Measurements from ENCODE around the gene SMURF1.

The SMURF1 gene

DNA sequence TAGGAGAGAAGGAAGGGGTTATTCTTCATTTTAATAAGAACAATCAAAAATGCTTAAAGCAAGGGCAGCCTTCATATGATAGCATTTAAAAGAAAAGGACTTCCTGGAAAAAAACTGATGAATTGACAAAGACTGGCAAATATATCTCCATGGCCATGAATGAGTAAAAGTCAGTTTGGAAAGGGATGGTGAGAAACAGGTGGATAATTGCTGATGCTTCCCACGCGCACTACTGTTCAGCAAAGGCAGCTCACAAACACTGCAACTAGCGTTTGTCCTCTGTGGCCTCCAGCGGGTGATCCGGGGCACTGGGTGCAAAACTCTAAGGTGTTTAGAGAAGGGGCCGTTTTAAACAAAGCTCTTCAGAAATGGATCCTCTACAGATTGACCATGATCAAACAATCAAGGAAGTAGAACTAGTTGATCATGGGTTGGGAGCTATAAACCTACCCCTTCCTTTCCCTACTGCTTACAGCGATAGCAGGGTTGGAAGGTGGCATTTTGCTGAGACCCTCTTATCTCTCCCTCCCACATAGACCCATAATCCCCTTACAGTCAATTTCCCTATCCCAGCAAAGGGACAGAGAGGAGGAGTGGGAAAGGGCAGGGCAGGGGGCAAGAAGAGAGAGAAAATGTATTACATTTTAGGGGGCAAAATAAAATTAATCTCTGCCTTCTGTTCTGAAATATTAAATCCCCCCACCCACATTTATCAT, 53.8 kb downstream of the SMURF1 start:
- H3K4me3 ChIP-seq (ENCODE audit: low read depth, low read length): no peak overlapping the region
- TF ChIP-seq, protein P1, sequence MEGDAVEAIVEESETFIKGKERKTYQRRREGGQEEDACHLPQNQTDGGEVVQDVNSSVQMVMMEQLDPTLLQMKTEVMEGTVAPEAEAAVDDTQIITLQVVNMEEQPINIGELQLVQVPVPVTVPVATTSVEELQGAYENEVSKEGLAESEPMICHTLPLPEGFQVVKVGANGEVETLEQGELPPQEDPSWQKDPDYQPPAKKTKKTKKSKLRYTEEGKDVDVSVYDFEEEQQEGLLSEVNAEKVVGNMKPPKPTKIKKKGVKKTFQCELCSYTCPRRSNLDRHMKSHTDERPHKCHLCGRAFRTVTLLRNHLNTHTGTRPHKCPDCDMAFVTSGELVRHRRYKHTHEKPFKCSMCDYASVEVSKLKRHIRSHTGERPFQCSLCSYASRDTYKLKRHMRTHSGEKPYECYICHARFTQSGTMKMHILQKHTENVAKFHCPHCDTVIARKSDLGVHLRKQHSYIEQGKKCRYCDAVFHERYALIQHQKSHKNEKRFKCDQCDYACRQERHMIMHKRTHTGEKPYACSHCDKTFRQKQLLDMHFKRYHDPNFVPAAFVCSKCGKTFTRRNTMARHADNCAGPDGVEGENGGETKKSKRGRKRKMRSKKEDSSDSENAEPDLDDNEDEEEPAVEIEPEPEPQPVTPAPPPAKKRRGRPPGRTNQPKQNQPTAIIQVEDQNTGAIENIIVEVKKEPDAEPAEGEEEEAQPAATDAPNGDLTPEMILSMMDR (IDR thresholded peaks at IDR 0.05; ENCODE audit: low read depth, low read length): no peak

DNA sequence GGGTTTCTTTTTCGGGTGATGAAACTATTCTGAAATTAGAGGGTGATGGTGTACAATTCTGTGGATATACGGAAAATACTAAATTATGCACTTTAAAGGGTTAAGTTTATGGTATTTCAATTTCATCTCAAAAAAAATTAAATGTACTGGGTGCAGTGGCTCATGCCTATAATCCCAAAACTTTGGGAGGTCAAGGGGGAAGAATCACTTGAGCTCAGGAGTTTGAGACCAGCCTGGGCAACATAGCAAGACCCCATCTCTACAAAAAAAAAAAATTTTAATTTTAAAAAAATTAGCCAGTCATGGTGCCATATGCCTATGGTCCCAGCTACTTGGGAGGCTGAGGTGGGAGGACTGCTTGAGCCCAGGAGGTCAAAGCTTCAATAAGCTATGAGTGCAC, 57.0 kb downstream of the SMURF1 start:
- no peak overlapping the region for H3K4me3 ChIP-seq (ENCODE audit: low read depth, low read length)
- TF ChIP-seq, protein P1 (IDR thresholded peaks at IDR 0.05; ENCODE audit: low read depth, low read length): no peak

DNA sequence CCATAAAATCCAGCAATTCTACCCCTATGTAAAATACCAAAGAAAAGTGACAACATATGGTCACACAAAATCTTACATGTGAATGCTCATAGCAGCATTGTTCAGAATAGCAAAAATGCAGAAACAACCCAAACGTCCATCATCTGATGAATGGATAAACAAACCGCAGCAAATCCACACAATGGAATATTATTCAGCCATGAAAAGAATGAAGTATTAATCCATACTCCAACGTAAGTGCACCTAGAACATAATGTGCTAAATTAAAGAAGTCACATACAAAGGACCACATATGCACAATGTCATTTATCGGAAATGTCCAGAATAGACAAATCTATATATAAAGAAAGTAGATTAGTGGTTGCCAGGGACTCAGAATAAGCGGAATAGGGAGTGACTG, 57.4 kb downstream of the SMURF1 start:
- H3K4me3 ChIP-seq (ENCODE audit: low read depth, low read length): no peak overlapping the region
- TF ChIP-seq, protein P1 (IDR thresholded peaks at IDR 0.05; ENCODE audit: low read depth, low read length): no peak

DNA sequence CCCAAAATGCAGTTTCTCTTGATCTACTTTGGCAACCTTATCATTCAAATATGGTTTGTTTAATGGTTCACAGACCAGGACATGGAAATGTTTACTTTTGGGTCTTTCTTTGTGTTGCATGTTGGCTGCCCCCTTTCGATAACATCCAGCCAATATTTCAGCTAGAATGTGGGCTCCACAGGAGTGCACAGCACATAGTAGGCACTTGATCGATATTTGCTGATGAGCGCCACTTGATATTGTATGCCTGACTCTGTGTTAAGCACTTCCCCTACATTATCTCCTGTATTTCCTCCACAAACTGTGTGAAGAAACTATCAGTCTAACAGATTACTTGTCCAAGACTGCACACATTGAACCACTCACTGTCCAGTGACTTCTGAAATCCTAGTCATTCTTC, 60.2 kb downstream of the SMURF1 start:
- H3K4me3 ChIP-seq (ENCODE audit: low read depth, low read length): no peak overlapping the region
- TF ChIP-seq, protein P1 (IDR thresholded peaks at IDR 0.05; ENCODE audit: low read depth, low read length): no peak

DNA sequence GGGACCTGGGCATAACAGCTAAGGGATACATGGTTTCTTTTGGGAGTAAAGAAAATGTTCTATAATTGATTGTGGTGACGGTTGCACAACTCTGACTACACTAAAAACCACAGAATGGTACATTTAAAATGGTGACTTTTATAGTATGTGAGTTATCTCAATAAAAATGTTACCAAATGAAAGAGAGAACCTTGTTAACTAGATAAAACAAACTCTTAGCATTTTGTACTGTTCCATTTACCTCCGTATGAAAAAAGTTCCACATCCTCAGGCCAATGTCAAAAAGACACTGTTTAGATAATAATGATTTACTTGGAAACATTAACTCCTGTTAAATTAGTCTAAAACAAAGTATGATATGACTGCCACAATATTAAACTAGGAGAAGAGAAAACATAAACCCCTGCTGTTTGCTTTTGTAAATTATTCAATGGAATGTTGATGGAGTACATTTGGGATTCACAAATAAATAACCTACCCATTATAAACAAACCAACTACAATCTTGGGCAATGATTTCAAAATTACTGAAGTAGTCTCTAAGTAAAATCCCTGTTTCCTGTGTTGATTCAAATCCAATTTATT, 60.7 kb downstream of the SMURF1 start:
- H3K4me3 ChIP-seq (ENCODE audit: low read depth, low read length): no peak overlapping the region

DNA sequence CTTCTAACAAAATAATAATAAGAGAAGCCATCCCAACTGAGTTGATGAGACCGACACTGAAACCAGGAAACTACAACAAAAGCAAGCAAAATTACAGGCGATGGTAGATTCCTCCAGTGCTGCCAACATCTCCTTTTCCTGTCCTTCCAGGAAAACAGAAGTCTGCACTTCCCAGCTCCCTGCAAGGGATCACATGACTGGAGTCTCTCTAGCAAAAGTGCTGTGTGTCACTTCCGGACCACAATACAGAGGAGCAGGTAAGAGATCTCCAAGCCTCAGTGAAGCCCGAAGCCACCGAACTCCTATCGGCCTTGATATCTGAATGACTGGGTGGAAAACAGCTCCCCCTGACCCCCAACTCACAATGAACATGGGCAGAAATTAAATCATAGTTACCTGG, 63.2 kb downstream of the SMURF1 start:
- no peak overlapping the region for H3K4me3 ChIP-seq (ENCODE audit: low read depth, low read length)

More for the DNA sequence above, 60.7 kb downstream of the SMURF1 start:
- TF ChIP-seq, protein P1 (IDR thresholded peaks at IDR 0.05; ENCODE audit: low read depth, low read length): no peak

DNA sequence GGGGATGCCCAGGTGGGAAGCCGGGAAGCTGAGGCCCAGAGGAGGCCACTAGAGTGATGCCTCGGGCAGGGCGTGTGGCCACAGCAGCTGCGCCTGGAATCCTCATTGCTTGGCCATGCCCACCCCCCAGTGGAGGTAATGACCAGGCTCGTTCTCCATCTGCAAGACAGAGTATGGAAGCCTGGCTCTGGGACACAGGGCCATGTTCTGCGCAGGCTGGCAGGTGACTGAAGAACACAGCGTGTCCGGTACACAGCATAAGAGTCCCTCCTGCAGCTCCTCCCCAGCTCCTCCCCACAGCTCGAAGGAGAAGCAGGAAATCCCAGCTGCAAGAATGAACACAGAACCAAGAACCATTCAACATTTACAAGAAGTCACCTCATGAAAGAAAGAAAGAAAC, 64.8 kb downstream of the SMURF1 start:
- TF ChIP-seq, protein P1 (IDR thresholded peaks at IDR 0.05; ENCODE audit: low read depth, low read length): no peak
- H3K4me3 ChIP-seq (ENCODE audit: low read depth, low read length): no peak overlapping the region

More for the DNA sequence above, 63.2 kb downstream of the SMURF1 start:
- TF ChIP-seq, protein P1 (IDR thresholded peaks at IDR 0.05; ENCODE audit: low read depth, low read length): no peak

Data from WI38 (cell line).